K562 (cell line): ENCODE measurements around the gene ZBTB14. TPM values are rescaled to one million over a fixed set of nuclear protein-coding genes. Genes with fewer than 3 reads are reported as not detected.

Source experiments
- ARID3A ChIP-seq: IDR thresholded peaks from 2 replicates; pipeline ENCODE4 v1.6.1; 2012; ENCODE audit warnings: low read depth, low read length, improper control_type of control experiment, borderline replicate concordance
- C11orf30 ChIP-seq: fragments of 450-650 bp; IDR thresholded peaks from 2 replicates; pipeline ENCODE4 v1.6.1; 2016; ENCODE audit warnings: low read depth, mild to moderate bottlenecking
- E2F5 ChIP-seq: sonication (generic); formaldehyde crosslinking; IDR thresholded peaks from 2 replicates; pipeline ENCODE4 v1.8.0; 2022; ENCODE audit warnings: mild to moderate bottlenecking, missing genetic modification reagents
- ETV5 ChIP-seq: sonication (generic); formaldehyde crosslinking; IDR thresholded peaks from 2 replicates; pipeline ENCODE4 v1.4.0; 2020; ENCODE audit warnings: low read depth, mild to moderate bottlenecking, missing genetic modification reagents
- HDAC1 ChIP-seq, 2 experiments: fragments of 450-650 bp; IDR thresholded peaks; 2 replicates each; pipeline ENCODE4 v1.6.1; 2016 to 2017; ENCODE audit warnings: inconsistent platforms in 1 of 2, mild to moderate bottlenecking in 1 of 2, moderate library complexity in 1 of 2
- HEY1 ChIP-seq: fragments of 250-450 bp; sonication (Bioruptor Pico); IDR thresholded peaks from 2 replicates; pipeline ENCODE4 v1.5.0; 2020; ENCODE audit warnings: mild to moderate bottlenecking, moderate library complexity, borderline replicate concordance
- KAT7 ChIP-seq: sonication (generic); formaldehyde crosslinking; IDR thresholded peaks from 2 replicates; pipeline ENCODE4 v1.8.0; 2022; ENCODE audit warnings: missing genetic modification reagents, mild to moderate bottlenecking, borderline replicate concordance
- KLF6 ChIP-seq: fragments of 250-450 bp; sonication (Bioruptor Pico); IDR thresholded peaks from 2 replicates; pipeline ENCODE4 v1.4.0; 2020; ENCODE audit warnings: mild to moderate bottlenecking, moderate library complexity, borderline replicate concordance
- LARP7 ChIP-seq: fragments of 450-650 bp; IDR thresholded peaks from 2 replicates; pipeline ENCODE4 v1.6.1; 2016
- MAFF ChIP-seq: IDR thresholded peaks from 2 replicates; pipeline ENCODE4 v1.6.1; 2012; ENCODE audit warnings: low read length, improper control_type of control experiment
- MAFK ChIP-seq: IDR thresholded peaks from 2 replicates; pipeline ENCODE4 v1.6.1; 2011; ENCODE audit warnings: low read length, improper control_type of control experiment
- MEF2D ChIP-seq: conservative IDR thresholded peaks from 2 replicates; pipeline ENCODE4 v1.6.1; 2016; ENCODE audit warnings: low read depth, missing genetic modification characterization, missing compliant biosample characterization
- NFYB ChIP-seq: IDR thresholded peaks from 2 replicates; pipeline ENCODE4 v1.6.1; 2011; ENCODE audit warnings: mild to moderate bottlenecking, moderate library complexity; ENCODE audit not compliant: insufficient read length; ENCODE audit errors: extremely low read depth
- PCBP1 ChIP-seq: fragments of 200-400 bp; formaldehyde crosslinking; IDR thresholded peaks from 2 replicates; pipeline ENCODE4 v1.6.1; 2018; ENCODE audit warnings: mild to moderate bottlenecking, low read depth, low read length; ENCODE audit not compliant: poor library complexity, severe bottlenecking
- RBM15 ChIP-seq: fragments of 200-400 bp; formaldehyde crosslinking; IDR thresholded peaks from 2 replicates; pipeline ENCODE4 v1.6.1; 2018; ENCODE audit warnings: mild to moderate bottlenecking, low read length, moderate library complexity; ENCODE audit not compliant: insufficient read depth
- TCF7L2 ChIP-seq: fragments of 150-350 bp; IDR thresholded peaks from 2 replicates; pipeline ENCODE4 v1.6.1; 2016; ENCODE audit warnings: low read depth, mild to moderate bottlenecking, low read length, moderate library complexity
- U2AF1 ChIP-seq: fragments of 200-400 bp; formaldehyde crosslinking; optimal IDR thresholded peaks from 2 replicates; pipeline ENCODE3; 2017; ENCODE audit warnings: mild to moderate bottlenecking, low read depth, low read length, moderate library complexity
- ZBTB9 ChIP-seq: fragments of 450-650 bp; formaldehyde crosslinking; IDR thresholded peaks from 2 replicates; pipeline ENCODE4 v1.4.0; 2020; ENCODE audit warnings: mild to moderate bottlenecking, moderate library complexity
- ZFP30 ChIP-seq: fragments of 250-450 bp; sonication (Bioruptor Pico); IDR thresholded peaks from 2 replicates; pipeline ENCODE4 v1.8.0; 2022; ENCODE audit warnings: moderate library complexity, mild to moderate bottlenecking, inconsistent platforms, borderline replicate concordance
- ZNF316 ChIP-seq: fragments of 450-650 bp; IDR thresholded peaks from 2 replicates; pipeline ENCODE4 v1.6.1; 2016
- polyA plus RNA-seq, 8 experiments: library from polyadenylated mRNA; depleted of rRNA in 4 of 8; stranded (reverse) in 5 of 8; unstranded in 3 of 8; fragments of >200 nt; fragmentation: Nextera tagmentation in 2 of 8; fragmentation: Illumina TruSeq in 1 of 8; extraction: Ambion mirVana in 2 of 8; extraction: Trizol in 1 of 8; gene quantifications; 2 replicates each; pipeline versions ENCODE4 v1.2.1 to v1.2.3, GENCODE V29; 2011 to 2014; ENCODE audit warnings: inconsistent platforms in 1 of 8, missing spikeins in 1 of 8
- total RNA-seq, 7 experiments: library from RNA; depleted of rRNA in 6 of 7; stranded (reverse); fragments of >200 nt in 6 of 7; fragmentation: Illumina TruSeq in 2 of 7; extraction: Trizol in 2 of 7; gene quantifications; 2 replicates each; pipeline versions ENCODE4 v1.2.1 to v1.2.3, GENCODE V29; 2011 to 2021; ENCODE audit warnings: low replicate concordance in 1 of 7

The ZBTB14 gene
- total and polyA plus RNA-seq, 9 of the 15 experiments (the other 6 are each of a cell fraction or from before 2014, with no cell fraction given) = 2.8 to 12.6 (median 9.0) TPM

GRCh38 chr18:5266721-5267120 is 28.8 kb downstream of the ZBTB14 start (continued):
- no peak for TF ChIP-seq E2F5
- TF ChIP-seq LARP7 = no peak
- TF ChIP-seq MAFF = peak; percentile 81
- TF ChIP-seq ZNF316 = peak; percentile 91
- no peak for TF ChIP-seq RBM15
- TF ChIP-seq KLF6 (CRISPR knock-in tag) = no peak
- no peak for TF ChIP-seq U2AF1
- no peak for TF ChIP-seq MEF2D (tag)
- TF ChIP-seq ZBTB9 = no peak
- TF ChIP-seq KAT7 (CRISPR knock-in tag) = no peak
- TF ChIP-seq NFYB = no peak
- TF ChIP-seq HEY1 = no peak
- TF ChIP-seq TCF7L2 = no peak
- TF ChIP-seq HDAC1 (IDR thresholded peaks at IDR 0.05) = no peak
- TF ChIP-seq C11orf30 = peak; percentile 75
- TF ChIP-seq ETV5 (CRISPR knock-in tag) = no peak
- no peak for TF ChIP-seq ZFP30
- no peak for TF ChIP-seq ARID3A
- no peak for TF ChIP-seq PCBP1
- peak; percentile 83 for TF ChIP-seq MAFK
